ENCODE measurements around the gene TRABD2B.

GRCh38 chr1:47993416-47993740, 3.8 kb downstream of the TRABD2B start:
- TF ChIP-seq CEBPB (IDR thresholded peaks at IDR 0.05; ENCODE audit: low read depth, low read length) (no peak), RAD21 (IDR thresholded peaks at IDR 0.05; ENCODE audit: low read length) (no peak), ELK1 (IDR thresholded peaks at IDR 0.05; ENCODE audit: borderline replicate concordance, low read depth, low read length) (no peak), MXI1 (IDR thresholded peaks at IDR 0.05; ENCODE audit: borderline replicate concordance, low read depth, low read length) (no peak)
- TF ChIP-seq, protein P1, sequence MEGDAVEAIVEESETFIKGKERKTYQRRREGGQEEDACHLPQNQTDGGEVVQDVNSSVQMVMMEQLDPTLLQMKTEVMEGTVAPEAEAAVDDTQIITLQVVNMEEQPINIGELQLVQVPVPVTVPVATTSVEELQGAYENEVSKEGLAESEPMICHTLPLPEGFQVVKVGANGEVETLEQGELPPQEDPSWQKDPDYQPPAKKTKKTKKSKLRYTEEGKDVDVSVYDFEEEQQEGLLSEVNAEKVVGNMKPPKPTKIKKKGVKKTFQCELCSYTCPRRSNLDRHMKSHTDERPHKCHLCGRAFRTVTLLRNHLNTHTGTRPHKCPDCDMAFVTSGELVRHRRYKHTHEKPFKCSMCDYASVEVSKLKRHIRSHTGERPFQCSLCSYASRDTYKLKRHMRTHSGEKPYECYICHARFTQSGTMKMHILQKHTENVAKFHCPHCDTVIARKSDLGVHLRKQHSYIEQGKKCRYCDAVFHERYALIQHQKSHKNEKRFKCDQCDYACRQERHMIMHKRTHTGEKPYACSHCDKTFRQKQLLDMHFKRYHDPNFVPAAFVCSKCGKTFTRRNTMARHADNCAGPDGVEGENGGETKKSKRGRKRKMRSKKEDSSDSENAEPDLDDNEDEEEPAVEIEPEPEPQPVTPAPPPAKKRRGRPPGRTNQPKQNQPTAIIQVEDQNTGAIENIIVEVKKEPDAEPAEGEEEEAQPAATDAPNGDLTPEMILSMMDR (conservative IDR thresholded peaks at IDR 0.05; ENCODE audit: low read depth, low read length): no peak
